GM21515 (cell line): ENCODE data around the gene ANTKMT.
"Not testable (repeated sequence)": the region's sequence is repeated elsewhere in the genome, so short reads cannot be mapped to it uniquely, and the experiment has no call there.

Experiments used
- ATAC-seq: cut with Tn5 transposase; IDR thresholded peaks from one replicate; pipeline ENCODE4 v1.9.1; 2021; ENCODE audit not compliant: unreplicated experiment

ANTKMT gene

GRCh38 chr16:740459-740763, 19.5 kb downstream of the ANTKMT start:
- peak; percentile 3 for ATAC-seq

GRCh38 chr16:740764-741505, 20.0 kb downstream of the ANTKMT start, which contains the start of gene CIAO3:
TSS of gene CIAO3 (minus strand) at chr16:740997. CDS start at chr16:740985, 12 bp downstream.
- peak; percentile 67 for ATAC-seq

GRCh38 chr16:741986-742629, 21.2 kb downstream of the ANTKMT start:
- no peak for ATAC-seq

- ATAC-seq = not testable (repeated sequence)
Observed at GRCh38 chr16:742894-743293, 21.9 kb downstream of the ANTKMT start.

- no peak for ATAC-seq
Observed at GRCh38 chr16:743794-744500, 23.0 kb downstream of the ANTKMT start.

- ATAC-seq = no peak
Observed at GRCh38 chr16:745739-746138, 24.8 kb downstream of the ANTKMT start.

- no peak for ATAC-seq
Observed at GRCh38 chr16:746637-747036, 25.7 kb downstream of the ANTKMT start.

- no peak for ATAC-seq
Observed at GRCh38 chr16:747978-748746, 27.2 kb downstream of the ANTKMT start.

GRCh38 chr16:749010-749409, 28.1 kb downstream of the ANTKMT start:
- ATAC-seq = no peak

- no peak for ATAC-seq
Observed at GRCh38 chr16:750485-750884, 29.5 kb downstream of the ANTKMT start.

- ATAC-seq = no peak
Observed at GRCh38 chr16:751152-752006, 30.4 kb downstream of the ANTKMT start.

GRCh38 chr16:752007-752312, 31.0 kb downstream of the ANTKMT start:
- no peak for ATAC-seq

- not testable (repeated sequence) for ATAC-seq
Observed at GRCh38 chr16:754121-754607, 33.2 kb downstream of the ANTKMT start.

GRCh38 chr16:754656-755055, 33.7 kb downstream of the ANTKMT start:
- ATAC-seq = no peak

- ATAC-seq = no peak
Observed at GRCh38 chr16:756428-756827, 35.5 kb downstream of the ANTKMT start.

- ATAC-seq = no peak
Observed at GRCh38 chr16:759110-759910, 38.4 kb downstream of the ANTKMT start.

GRCh38 chr16:760065-760464, 39.1 kb downstream of the ANTKMT start:
- no peak for ATAC-seq

- ATAC-seq = no peak
Observed at GRCh38 chr16:760545-761343, 39.8 kb downstream of the ANTKMT start, which contains the start of gene MSLN. TSS of gene MSLN (plus strand) at chr16:760734. CDS start at chr16:762681, 1,947 bp downstream.
